H1 (cell line): ENCODE results near the gene NELFE. TPM values are rescaled to one million over a fixed set of nuclear protein-coding genes. Genes with fewer than 3 reads are reported as not detected.

ENCODE experiments used
- CTCF ChIA-PET: fragments of 300-600 bp; sonication (Branson Sonifier 250); formaldehyde crosslinking; loops from one replicate; lab custom pipeline; 2021; ENCODE audit not compliant: partially characterized antibody; lab: Charles Lee
- POLR2A ChIA-PET: fragments of 300-600 bp; sonication (Branson Sonifier 250); formaldehyde crosslinking; loops from one replicate; lab custom pipeline; 2021; ENCODE audit warnings: inconsistent platforms; ENCODE audit not compliant: partially characterized antibody; lab: Charles Lee
- DNase-seq, 2 experiments: peaks; one replicate each; pipeline versions ENCODE4 v3.0.0 to v3.0.0-alpha.2; 2010 to 2022; ENCODE audit warnings: low spot score in 2 of 2, low read depth in 1 of 2, mixed read lengths in 1 of 2
- FAIRE-seq: peaks from 2 replicates; lab custom pipeline; 2011; peaks lifted over from hg19 to GRCh38; lab: Jason Lieb, UNC
- H2AFZ ChIP-seq: 2 replicates; pipeline ENCODE4 v1.8.1; 2012; ENCODE audit warnings: low read length, inconsistent platforms
- H2AK5ac ChIP-seq: 2 replicates; pipeline ENCODE4 v1.6.1; 2013; ENCODE audit warnings: low read depth, low read length
- H2BK120ac ChIP-seq: replicated peaks from 2 replicates; pipeline ENCODE3; 2013; ENCODE audit warnings: low read depth, low read length, inconsistent platforms
- H2BK12ac ChIP-seq: 2 replicates; pipeline ENCODE4 v1.6.1; 2013; ENCODE audit warnings: low read depth, low read length
- H2BK15ac ChIP-seq: 2 replicates; pipeline ENCODE4 v1.6.1; 2013; ENCODE audit warnings: low read length
- H2BK20ac ChIP-seq: 2 replicates; pipeline ENCODE4 v1.6.1; 2013; ENCODE audit warnings: low read length
- H2BK5ac ChIP-seq: 2 replicates; pipeline ENCODE4 v1.6.1; 2013; ENCODE audit warnings: low read depth, low read length
- H3K14ac ChIP-seq: 2 replicates; pipeline ENCODE4 v1.6.1; 2013; ENCODE audit warnings: inconsistent platforms; ENCODE audit not compliant: insufficient read length
- H3K18ac ChIP-seq: 2 replicates; pipeline ENCODE4 v1.6.1; 2013; ENCODE audit warnings: low read length; ENCODE audit errors: extremely low read depth
- H3K23ac ChIP-seq: 2 replicates; pipeline ENCODE4 v1.6.1; 2013; ENCODE audit warnings: inconsistent platforms; ENCODE audit not compliant: insufficient read length
- H3K23me2 ChIP-seq: 2 replicates; pipeline ENCODE4 v1.6.1; 2013; ENCODE audit warnings: low read depth, low read length
- H3K27ac ChIP-seq: 2 replicates; pipeline ENCODE4 v1.6.1; 2011; ENCODE audit warnings: low read depth, low read length, inconsistent platforms
- H3K27me3 ChIP-seq, 4 experiments: replicated peaks in 1 of 4; 1 replicate in 1 of 4; 2 replicates in 3 of 4; pipeline versions ENCODE4 v1.6.1 to v1.8.1; 2011 to 2013; ENCODE audit warnings: low read length in 3 of 4, mild to moderate bottlenecking in 3 of 4, inconsistent platforms in 2 of 4, mixed read lengths in 2 of 4, moderate library complexity in 1 of 4; ENCODE audit not compliant: control insufficient read depth in 3 of 4, insufficient read depth in 3 of 4; ENCODE audit errors: extremely low read depth in 1 of 4
- H3K36me3 ChIP-seq, 4 experiments: 2 replicates each; pipeline versions ENCODE4 v1.6.1 to v1.8.1; 2011 to 2013; ENCODE audit warnings: mild to moderate bottlenecking in 4 of 4, low read length in 3 of 4, moderate library complexity in 2 of 4, control low read depth in 1 of 4, inconsistent platforms in 1 of 4; ENCODE audit not compliant: insufficient read depth in 4 of 4, control insufficient read depth in 2 of 4
- H3K4ac ChIP-seq: replicated peaks from 2 replicates; pipeline ENCODE3; 2013; ENCODE audit warnings: low read length, low read depth, mixed read lengths, inconsistent platforms; ENCODE audit not compliant: insufficient read length
- H3K4me1 ChIP-seq, 4 experiments: replicated peaks in 1 of 4; 1 replicate in 1 of 4; 2 replicates in 3 of 4; pipeline versions ENCODE4 v1.6.1 to v1.8.1; 2011 to 2013; ENCODE audit warnings: low read length in 3 of 4, inconsistent platforms in 2 of 4, mixed read lengths in 1 of 4; ENCODE audit not compliant: insufficient read depth in 4 of 4, control insufficient read depth in 3 of 4
- H3K4me2 ChIP-seq, 2 experiments: 2 replicates each; pipeline versions ENCODE4 v1.6.1 to v1.8.1; 2011 to 2013; ENCODE audit warnings: low read depth in 2 of 2, low read length in 2 of 2, control low read depth in 1 of 2, inconsistent platforms in 1 of 2, mild to moderate bottlenecking in 1 of 2; ENCODE audit not compliant: insufficient read depth in 1 of 2
- H3K4me3 ChIP-seq, 4 experiments: fragments of 200-600, 300-600 bp in 1 of 4; sonication (generic), shearing (Covaris generic), sonication (Bioruptor Twin) in 1 of 4; 2 replicates each; pipeline versions ENCODE4 v1.5.1 to v1.8.1; 2011 to 2016; ENCODE audit warnings: low read length in 4 of 4, low read depth in 3 of 4, control low read depth in 2 of 4, inconsistent platforms in 2 of 4, mild to moderate bottlenecking in 2 of 4, mixed read lengths in 1 of 4, moderate library complexity in 1 of 4; ENCODE audit not compliant: insufficient read depth in 2 of 4; ENCODE audit errors: extremely low read depth in 1 of 4
- H3K56ac ChIP-seq: replicated peaks from 2 replicates; pipeline ENCODE3; 2013; ENCODE audit warnings: low read depth, mild to moderate bottlenecking, mixed read lengths, low read length, inconsistent platforms; ENCODE audit not compliant: insufficient read length
- H3K79me1 ChIP-seq: 2 replicates; pipeline ENCODE4 v1.6.1; 2013; ENCODE audit warnings: low read depth, low read length, control low read depth
- H3K79me2 ChIP-seq, 2 experiments: 2 replicates each; pipeline versions ENCODE4 v1.6.1 to v1.8.1; 2012 to 2013; ENCODE audit warnings: low read length in 2 of 2, mild to moderate bottlenecking in 2 of 2, inconsistent platforms in 1 of 2; ENCODE audit not compliant: insufficient read depth in 2 of 2, control insufficient read depth in 1 of 2
- H3K9ac ChIP-seq, 4 experiments: replicated peaks in 1 of 4; 1 replicate in 1 of 4; 2 replicates in 3 of 4; pipeline versions ENCODE4 v1.6.1 to v1.8.1; 2011 to 2013; ENCODE audit warnings: low read depth in 3 of 4, low read length in 3 of 4, control low read depth in 2 of 4, mild to moderate bottlenecking in 2 of 4, moderate library complexity in 2 of 4, inconsistent platforms in 1 of 4; ENCODE audit errors: extremely low read depth in 1 of 4
- H3K9me3 ChIP-seq, 2 experiments: 2 replicates each; pipeline versions ENCODE4 v1.6.1 to v1.8.1; 2012 to 2013; ENCODE audit warnings: mild to moderate bottlenecking in 2 of 2, moderate library complexity in 2 of 2, control low read depth in 1 of 2, inconsistent platforms in 1 of 2, low read depth in 1 of 2, low read length in 1 of 2, mixed read lengths in 1 of 2; ENCODE audit not compliant: insufficient read depth in 2 of 2
- H4K20me1 ChIP-seq, 2 experiments: replicated peaks in 1 of 2; 2 replicates each; pipeline versions ENCODE3 to v1.8.1; 2011 to 2013; ENCODE audit warnings: inconsistent platforms in 2 of 2, low read length in 2 of 2, mild to moderate bottlenecking in 1 of 2; ENCODE audit not compliant: insufficient read depth in 2 of 2, control insufficient read depth in 1 of 2
- H4K5ac ChIP-seq: 2 replicates; pipeline ENCODE4 v1.6.1; 2013; ENCODE audit warnings: low read length, low read depth, mixed read lengths, inconsistent platforms; ENCODE audit not compliant: insufficient read length
- H4K8ac ChIP-seq: 2 replicates; pipeline ENCODE4 v1.8.0; 2013; ENCODE audit warnings: mild to moderate bottlenecking, moderate library complexity, low read length, inconsistent platforms; ENCODE audit not compliant: insufficient read depth; ENCODE audit errors: extremely low read depth
- H4K91ac ChIP-seq: replicated peaks from 2 replicates; pipeline ENCODE3; 2013; ENCODE audit warnings: low read length, mixed read lengths, inconsistent platforms; ENCODE audit not compliant: insufficient read length
- BACH1 ChIP-seq: IDR thresholded peaks from 2 replicates; pipeline ENCODE4 v1.6.1; 2012; ENCODE audit warnings: low read length, improper control_type of control experiment
- BRCA1 ChIP-seq: IDR thresholded peaks from 2 replicates; pipeline ENCODE4 v1.6.1; 2012; ENCODE audit warnings: low read depth, low read length, improper control_type of control experiment
- CHD1 ChIP-seq: IDR thresholded peaks from 2 replicates; pipeline ENCODE4 v1.6.1; 2012; ENCODE audit warnings: low read depth, low read length, improper control_type of control experiment
- CTBP2 ChIP-seq: IDR thresholded peaks from 2 replicates; pipeline ENCODE4 v1.7.0; 2011; ENCODE audit warnings: borderline replicate concordance, mild to moderate bottlenecking, moderate library complexity, mixed read lengths, low read length; ENCODE audit not compliant: insufficient read depth, insufficient read length
- CTCF ChIP-seq, 3 experiments: IDR thresholded peaks; 1 replicate in 2 of 3; 2 replicates in 1 of 3; pipeline versions ENCODE4 v1.5.1 to v1.6.1; 2011; ENCODE audit warnings: low read length in 3 of 3, mild to moderate bottlenecking in 3 of 3, inconsistent platforms in 2 of 3, low read depth in 1 of 3, moderate library complexity in 1 of 3; ENCODE audit not compliant: insufficient read depth in 1 of 3; ENCODE audit errors: control extremely low read depth in 1 of 3
- EGR1 ChIP-seq: IDR thresholded peaks from 2 replicates; pipeline ENCODE4 v1.6.1; 2011; ENCODE audit warnings: low read depth, low read length, borderline replicate concordance
- GABPA ChIP-seq: IDR thresholded peaks from 2 replicates; pipeline ENCODE4 v1.6.1; 2011; ENCODE audit warnings: mild to moderate bottlenecking, low read length, moderate library complexity, borderline replicate concordance; ENCODE audit not compliant: insufficient read depth
- RAD21 ChIP-seq, 2 experiments: IDR thresholded peaks in 1 of 2; conservative IDR thresholded peaks in 1 of 2; 2 replicates each; pipeline ENCODE4 v1.6.1; 2011; ENCODE audit warnings: low read depth in 2 of 2, low read length in 2 of 2, improper control_type of control experiment in 1 of 2, inconsistent platforms in 1 of 2, mild to moderate bottlenecking in 1 of 2, moderate library complexity in 1 of 2
- SAP30 ChIP-seq: fragments of 300-600 bp; sonication (generic); IDR thresholded peaks from 2 replicates; pipeline ENCODE4 v1.7.1; 2012; ENCODE audit warnings: low read length, moderate library complexity, mild to moderate bottlenecking, inconsistent platforms; ENCODE audit not compliant: insufficient read depth, insufficient replicate concordance
- SP2 ChIP-seq: IDR thresholded peaks from 2 replicates; pipeline ENCODE4 v1.6.1; 2012; ENCODE audit warnings: mild to moderate bottlenecking, low read length, inconsistent platforms
- SUZ12 ChIP-seq: fragments of 200-600 bp; sonication (generic); IDR thresholded peaks from 2 replicates; pipeline ENCODE4 v1.6.1; 2012; ENCODE audit warnings: mild to moderate bottlenecking, inconsistent platforms, low read length, moderate library complexity, mixed read lengths
- WGBS, 2 experiments: shearing (Covaris generic) in 1 of 2; methylation state at CpG; one replicate each; pipeline versions ENCODE4 v1.1.6 to v1.1.7; 2013 to 2015; ENCODE audit warnings: low lambda C conversion rate in 2 of 2, mixed read lengths in 2 of 2, inconsistent platforms in 1 of 2, low coverage in 1 of 2, missing lambda C conversion rate in 1 of 2; ENCODE audit not compliant: insufficient replicate concordance in 2 of 2, insufficient coverage in 1 of 2, insufficient read length in 1 of 2; ENCODE audit errors: extremely low coverage in 1 of 2, missing lambda C conversion rate in 1 of 2; 5-methylcytosine and 5-hydroxymethylcytosine counted together
- polyA plus RNA-seq, 7 experiments: library from polyadenylated mRNA; depleted of rRNA in 3 of 7; stranded (reverse) in 5 of 7; unstranded in 2 of 7; fragments of >200 nt in 5 of 7; fragments of 200-250 nt in 2 of 7; gene quantifications; 1 replicate in 5 of 7; 2 replicates in 1 of 7; 4 replicates in 1 of 7; pipeline versions ENCODE4 v1.2.1 to v1.2.3, GENCODE V29; 2011 to 2013; ENCODE audit warnings: missing spikeins in 2 of 7, mixed read lengths in 2 of 7
- total RNA-seq: library from RNA; stranded (reverse); fragmentation: NEBNext Ultra II Directional; extraction: Animal tissue kit (Norgen Biotek cat#: 25700); gene quantifications from 2 replicates; pipeline ENCODE4 v1.2.1, GENCODE V29; 2021

The NELFE gene
- total and polyA plus RNA-seq, 2 of the 8 experiments (the other 6 are each of a cell fraction or from before 2014, with no cell fraction given): 49.2 to 71.5 TPM

DNA sequence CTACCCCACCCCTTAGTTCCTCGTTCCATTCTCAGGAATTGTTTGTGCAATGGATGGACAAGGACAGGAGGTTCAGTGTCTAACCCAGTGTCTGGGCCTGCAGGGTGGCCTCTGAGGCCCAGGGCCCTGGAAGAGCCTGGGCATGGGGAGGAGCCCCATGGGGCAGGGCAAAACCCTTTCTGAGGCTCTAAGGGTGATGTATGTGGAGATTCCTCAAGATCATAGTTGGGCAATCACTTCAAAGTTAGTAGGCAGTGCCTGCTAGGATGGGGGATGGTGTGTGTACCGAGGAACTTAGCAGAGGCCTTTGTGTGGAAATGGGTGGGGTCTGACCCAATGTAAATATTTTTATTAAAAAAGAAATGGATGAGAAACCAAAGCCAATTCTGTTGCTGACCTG is 38.0 kb downstream of the NELFE start:
- no peak overlapping the region for H3K9ac ChIP-seq
- no peaks in the 10 kb centered on the region for H3K23me2 ChIP-seq
- no peak overlapping the region for H3K4me3 ChIP-seq
- H3K18ac ChIP-seq: no peak overlapping the region
- H4K8ac ChIP-seq: no peak overlapping the region
- no peak overlapping the region for H3K23ac ChIP-seq
- H2BK12ac ChIP-seq: no peak overlapping the region
- H3K56ac ChIP-seq: no peak overlapping the region
- H2BK120ac ChIP-seq: no peak overlapping the region
- no peak overlapping the region for H3K4me2 ChIP-seq
- H4K20me1 ChIP-seq: no peaks in the 10 kb centered on the region
- no peaks in the 10 kb centered on the region for H3K79me2 ChIP-seq
- H2BK20ac ChIP-seq: no peak overlapping the region
- DNase-seq: no peak
- H3K4ac ChIP-seq: no peak overlapping the region
- no peaks in the 10 kb centered on the region for H3K79me1 ChIP-seq
- H3K14ac ChIP-seq: no peak overlapping the region
- H3K27me3 ChIP-seq: no peaks in the 10 kb centered on the region
- 78% methylated on average over 2 of the region's 2 CpGs; no CpG with 5 or more reads in 1 of the 2 experiments for WGBS, 2 experiments
- no peaks in the 10 kb centered on the region for H3K9me3 ChIP-seq
- H3K36me3 ChIP-seq: no peaks in the 10 kb centered on the region
- H2AK5ac ChIP-seq: no peak overlapping the region
- no peak overlapping the region for H2BK15ac ChIP-seq
- H2AFZ ChIP-seq: no peak overlapping the region
- no peak overlapping the region for H2BK5ac ChIP-seq
- ChIA-PET CTCF (interaction anchor here (0.8 to 6.4 kb wide), 6 partner anchors 9 to 176 kb away, joined by 3 to 43 read pairs (median 10); no protein-coding TSS in a partner anchor), POLR2A (interaction anchor here (0.9 to 2.7 kb wide), 6 partner anchors 14 to 27 kb away, joined by 3 to 12 read pairs (median 4); partner anchors contain the start of genes EHMT2 and ZBTB12)
- FAIRE-seq: no peak
- H3K27ac ChIP-seq: no peak overlapping the region
- H4K5ac ChIP-seq: no peak overlapping the region
- H4K91ac ChIP-seq: no peak overlapping the region
- no peaks in the 10 kb centered on the region for H3K4me1 ChIP-seq
- TF ChIP-seq SUZ12 (no peak), CTBP2 (no peak), SAP30 (no peak), GABPA (no peak), BACH1 (no peak), CHD1 (no peak), CTCF (IDR thresholded peaks at IDR 0.05; ENCODE audit: control extremely low read depth in 1 of 3, insufficient read depth in 1 of 3, low read depth in 1 of 3, low read length in 3 of 3) (no peak), SP2 (no peak), RAD21 (IDR thresholded peaks at IDR 0.05 in 1 of 2, conservative IDR thresholded peaks at IDR 0.05 in 1 of 2; ENCODE audit: low read depth in 2 of 2, low read length in 2 of 2) (no peak), EGR1 (no peak), BRCA1 (no peak)
